ENCODE results near the gene DLG5.

Gene DLG5

DNA sequence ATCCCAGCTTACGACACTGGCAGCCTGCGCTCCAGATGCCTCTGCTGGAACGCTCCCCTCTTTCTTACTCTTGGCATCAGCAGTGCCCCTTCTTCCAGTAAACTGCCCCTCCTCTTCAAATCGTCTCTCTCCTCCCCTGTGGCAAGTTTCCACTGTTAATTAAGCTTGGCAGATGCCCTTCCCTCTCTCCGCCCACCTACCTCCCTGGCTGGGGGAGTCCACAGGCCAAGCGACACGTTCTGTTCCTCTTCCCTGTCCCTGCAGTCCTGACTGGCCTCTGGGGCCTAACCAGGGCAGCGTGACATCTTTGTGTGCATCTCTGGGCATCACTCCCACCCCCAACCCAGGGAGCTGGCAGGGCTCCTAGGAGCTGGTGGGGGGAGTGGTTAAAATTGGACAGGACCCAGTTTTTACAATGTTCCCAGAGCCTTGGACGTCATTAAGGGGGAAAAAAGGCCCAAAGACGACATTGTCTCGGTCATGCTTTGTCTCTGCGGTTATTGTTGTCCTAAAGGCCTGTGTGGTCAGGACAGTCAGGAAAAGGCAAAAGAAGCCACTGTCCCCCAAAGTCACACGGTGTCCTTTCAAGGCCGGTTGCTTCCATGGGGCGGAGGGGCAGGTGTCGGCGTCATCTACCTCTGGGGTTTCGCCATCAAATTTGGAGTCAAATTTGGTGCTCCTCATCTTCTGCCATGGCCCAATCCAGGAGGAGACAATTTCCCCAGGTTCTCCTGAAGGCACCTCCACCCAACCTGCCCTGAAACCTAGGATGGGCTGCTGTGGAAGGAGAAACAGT is 54.2 kb downstream of the DLG5 start:
- no peak for DNase-seq (ENCODE audit: low read depth in 2 of 2, low spot score in 1 of 2)

DNA sequence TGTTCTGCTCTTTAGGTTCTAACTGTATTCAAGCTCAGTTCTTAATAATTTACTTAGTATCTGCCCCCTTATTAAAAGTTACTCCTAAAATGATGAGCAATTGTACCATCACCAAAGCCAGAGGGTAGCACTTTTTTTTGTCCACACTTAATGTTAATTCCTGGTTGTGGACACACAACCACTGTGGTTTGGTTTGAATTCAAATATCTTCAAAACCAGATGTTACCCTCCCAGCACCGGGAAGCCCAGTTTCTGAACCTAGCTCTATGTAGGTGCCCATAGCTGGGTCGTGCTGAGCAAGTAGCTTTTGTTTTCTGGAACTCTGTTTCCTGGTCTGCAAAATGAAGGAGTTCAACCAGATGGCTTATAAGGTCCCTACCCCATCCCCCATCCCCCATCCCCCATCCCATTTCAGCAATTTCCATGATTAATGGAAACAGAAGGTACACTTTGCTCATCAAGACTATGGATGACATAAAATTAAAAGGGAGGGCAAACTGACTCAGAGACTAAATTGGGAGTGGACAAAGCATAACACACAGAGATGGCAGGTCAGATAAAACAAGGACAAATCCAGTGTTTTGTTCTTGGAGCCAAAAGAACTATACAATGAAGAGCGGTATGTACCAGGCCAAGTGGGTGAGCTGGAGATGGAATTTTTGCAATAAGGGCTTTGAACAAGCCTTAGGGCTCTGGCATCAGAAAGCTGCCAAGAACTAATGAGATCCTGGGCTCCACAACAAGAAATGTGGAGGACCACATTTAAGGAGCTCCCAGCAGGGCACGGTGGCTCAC is 56.7 kb downstream of the DLG5 start:
- no peak for DNase-seq (ENCODE audit: low read depth in 2 of 2, low spot score in 1 of 2)

DNA sequence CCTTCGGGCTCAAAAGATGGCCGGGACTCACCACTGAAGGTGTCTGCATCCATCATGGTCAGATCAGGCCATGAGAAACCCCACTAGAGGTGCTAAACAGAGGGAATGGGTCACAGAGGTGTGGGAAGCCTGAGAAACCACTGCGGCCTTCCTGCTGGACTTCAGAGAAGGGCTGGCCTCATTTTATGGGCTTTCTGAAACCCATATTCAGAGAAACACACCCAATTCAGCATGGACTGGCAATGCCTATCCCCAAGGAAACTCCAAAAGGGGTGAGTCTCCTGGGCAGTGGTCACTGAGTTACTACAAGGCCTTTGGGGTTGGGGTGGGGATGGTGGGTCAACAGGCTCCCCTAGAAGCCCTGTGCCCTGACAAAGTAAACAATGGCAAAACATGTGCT is 58.0 kb downstream of the DLG5 start:
- DNase-seq (ENCODE audit: low read depth in 2 of 2, low spot score in 1 of 2), result no peak

DNA sequence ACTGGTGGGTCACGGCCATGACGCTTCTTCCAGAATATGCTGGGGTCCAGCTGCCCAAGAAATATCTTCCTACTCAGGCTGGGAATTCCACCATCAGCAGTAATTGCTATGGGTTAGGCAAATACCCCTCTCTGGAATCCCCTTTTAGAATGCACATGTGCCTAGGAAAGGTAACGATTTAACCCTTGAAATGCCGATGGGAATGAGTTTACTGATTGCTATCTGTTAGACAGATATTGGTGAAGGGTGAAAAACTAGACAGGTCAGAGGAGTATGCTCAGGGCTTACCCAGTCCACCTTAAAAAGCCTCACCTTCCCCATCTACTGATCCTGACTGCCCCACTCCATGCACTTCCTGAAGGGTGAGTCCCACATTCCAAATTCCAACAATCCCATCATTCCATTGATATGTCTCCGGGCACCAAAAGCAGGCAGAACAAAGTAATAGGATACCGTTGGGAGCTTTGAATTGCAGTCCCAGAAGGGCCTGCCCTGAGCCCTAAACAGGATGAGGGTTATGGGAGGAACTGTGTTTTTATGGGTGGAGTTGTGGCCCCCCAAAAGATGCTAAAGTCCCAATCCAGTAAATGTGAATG is 59.3 kb downstream of the DLG5 start:
- DNase-seq (ENCODE audit: low read depth in 2 of 2, low spot score in 1 of 2), result no peak

DNA sequence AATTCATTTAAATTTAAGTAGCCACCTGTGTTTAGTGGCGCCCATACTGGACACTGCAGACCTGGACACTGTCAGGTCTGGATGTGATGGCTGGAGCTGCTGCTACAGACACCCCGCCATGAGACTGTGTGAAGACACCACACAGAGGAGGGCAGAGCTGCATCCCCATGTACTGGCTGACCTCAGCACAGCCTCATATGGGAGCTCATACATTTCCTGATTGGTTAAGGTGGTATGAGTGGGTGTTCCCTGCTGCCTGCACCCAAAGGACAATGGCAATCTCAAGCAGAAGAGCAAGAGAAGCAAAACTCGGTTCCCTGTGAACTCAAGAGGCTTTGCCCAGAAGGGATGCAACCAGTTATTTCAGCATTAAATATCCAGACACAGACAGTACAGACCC is 60.0 kb downstream of the DLG5 start:
- no peak for DNase-seq (ENCODE audit: low read depth in 2 of 2, low spot score in 1 of 2)

DNA sequence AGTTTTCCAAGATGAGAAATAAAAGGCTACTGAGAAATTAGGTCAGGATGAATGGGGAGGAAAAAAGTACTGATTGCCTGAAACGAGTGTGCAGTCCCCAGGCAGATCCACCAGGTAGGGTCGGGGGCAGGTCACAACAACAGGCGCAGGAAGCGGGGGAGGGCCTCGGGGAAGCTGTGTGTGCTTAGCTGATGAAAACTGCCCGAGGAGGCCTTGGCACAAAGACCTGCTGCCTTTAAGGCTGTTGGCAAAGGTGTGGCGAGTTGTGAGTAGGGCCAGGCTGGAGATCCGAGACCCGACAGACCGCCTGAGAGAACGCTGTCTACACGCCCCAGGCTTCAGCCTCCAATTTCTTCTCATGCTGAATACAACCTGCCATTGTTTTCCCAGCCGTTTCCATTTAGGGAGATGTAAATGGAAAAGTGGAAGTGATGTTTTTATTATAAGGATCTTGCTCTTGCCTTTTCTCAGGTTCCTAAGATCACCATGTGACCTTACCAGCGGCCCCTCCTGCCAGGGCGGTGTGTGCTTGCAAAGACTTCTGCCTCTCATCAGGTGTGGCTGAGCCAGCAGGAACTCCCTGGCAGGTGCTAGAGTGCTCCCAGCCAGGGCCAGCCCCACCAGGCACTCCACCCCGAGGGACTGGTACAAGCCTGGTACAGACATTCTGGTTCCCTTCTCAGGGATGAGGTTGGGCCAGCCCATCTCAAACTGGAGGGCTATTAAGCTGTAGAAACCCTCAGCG is 60.8 kb downstream of the DLG5 start:
- no peak for DNase-seq (ENCODE audit: low read depth in 2 of 2, low spot score in 1 of 2)

DNA sequence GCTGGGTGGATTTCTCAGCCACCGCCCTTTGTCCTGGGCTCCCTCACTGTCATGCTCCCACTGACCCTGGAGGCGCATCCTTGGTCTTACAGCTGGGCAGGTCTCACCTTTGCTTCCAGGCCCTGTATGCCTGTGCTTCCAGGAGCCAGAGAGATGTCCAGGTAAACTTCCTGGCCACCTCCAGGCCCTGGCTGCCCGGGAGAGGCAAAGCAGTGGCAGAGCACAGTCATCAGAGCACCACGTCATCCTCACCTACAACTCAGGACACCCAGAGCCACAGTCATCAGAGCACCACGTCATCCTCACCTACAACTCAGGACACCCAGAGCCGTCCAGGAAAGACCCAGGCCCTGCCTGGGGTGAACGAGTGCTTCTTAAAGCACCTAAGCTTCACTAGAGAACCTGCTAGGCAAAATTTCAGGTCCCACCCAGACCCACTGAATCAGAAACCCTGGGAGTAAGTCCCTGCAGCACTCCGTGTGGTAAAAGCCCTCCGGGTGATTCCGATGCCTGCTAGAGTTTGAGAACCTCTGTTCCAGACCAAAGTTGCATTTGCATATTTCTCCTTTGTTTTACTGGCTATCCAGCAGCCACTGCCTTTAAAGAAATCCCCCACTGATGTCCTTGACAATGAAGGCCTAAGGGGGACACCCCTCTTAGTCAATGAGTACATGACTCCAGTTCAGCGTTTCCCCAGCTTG is 62.3 kb downstream of the DLG5 start:
- DNase-seq (ENCODE audit: low read depth in 2 of 2, low spot score in 1 of 2), result no peak

DNA sequence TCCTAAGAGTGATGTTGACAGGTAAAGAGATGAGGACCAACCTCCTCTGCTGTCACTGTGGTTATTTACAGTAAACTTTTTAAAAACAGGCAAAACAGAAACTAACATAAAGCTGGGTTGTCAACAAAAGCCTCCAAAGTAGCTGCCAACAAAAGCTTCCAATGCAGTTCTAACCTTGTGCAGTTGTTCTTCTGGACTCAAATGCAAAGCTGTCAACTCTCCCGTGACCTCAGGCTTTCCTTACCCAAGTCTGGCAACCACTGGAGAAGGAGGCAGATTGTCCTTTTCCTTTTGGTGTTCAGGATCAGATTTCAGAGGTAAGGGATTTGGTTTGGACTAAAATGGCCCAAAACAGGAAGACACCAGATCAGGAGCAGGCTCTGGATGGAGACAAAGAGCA is 63.1 kb downstream of the DLG5 start:
- DNase-seq (ENCODE audit: low read depth in 2 of 2, low spot score in 1 of 2), result no peak

DNA sequence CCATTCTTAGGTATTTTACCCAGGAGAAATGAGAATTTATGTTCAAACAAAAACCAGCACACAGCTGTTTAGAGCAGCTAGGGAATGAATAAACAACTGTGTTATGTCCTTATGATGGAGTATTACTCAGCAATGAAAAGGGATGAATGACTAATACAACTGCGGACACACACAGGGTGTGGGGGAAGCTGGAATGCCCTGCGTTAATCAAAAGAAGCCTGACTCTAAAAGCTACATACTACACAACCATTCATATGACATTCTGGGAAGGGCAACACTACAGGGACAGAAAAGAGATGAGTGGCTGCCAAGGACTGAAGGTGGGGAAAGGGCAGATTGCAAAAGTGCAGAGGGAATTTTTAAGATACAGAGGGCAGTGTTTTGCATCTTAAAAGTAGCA is 64.0 kb downstream of the DLG5 start:
- no peak for DNase-seq (ENCODE audit: low read depth in 2 of 2, low spot score in 1 of 2)

DNA sequence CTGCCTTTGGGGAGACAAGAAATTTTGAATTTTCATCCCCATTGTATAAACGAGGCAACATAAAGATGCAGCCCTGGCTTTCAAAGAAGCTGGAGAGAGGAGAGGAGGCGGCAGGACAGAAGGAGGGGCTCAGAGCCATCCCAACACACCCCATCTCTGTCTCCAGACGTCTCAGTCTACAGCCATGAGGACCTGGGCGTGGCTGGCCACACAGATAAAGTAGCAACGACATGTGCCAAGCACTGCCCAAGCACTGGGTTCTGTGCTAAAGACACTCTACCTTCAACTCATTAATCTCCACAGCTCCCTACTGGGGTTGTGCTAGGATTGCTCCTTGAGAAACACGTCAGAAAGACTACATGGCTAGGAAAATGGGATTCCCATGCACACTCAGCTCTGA is 65.2 kb downstream of the DLG5 start:
- DNase-seq (ENCODE audit: low read depth in 2 of 2, low spot score in 1 of 2), result no peak

DNA sequence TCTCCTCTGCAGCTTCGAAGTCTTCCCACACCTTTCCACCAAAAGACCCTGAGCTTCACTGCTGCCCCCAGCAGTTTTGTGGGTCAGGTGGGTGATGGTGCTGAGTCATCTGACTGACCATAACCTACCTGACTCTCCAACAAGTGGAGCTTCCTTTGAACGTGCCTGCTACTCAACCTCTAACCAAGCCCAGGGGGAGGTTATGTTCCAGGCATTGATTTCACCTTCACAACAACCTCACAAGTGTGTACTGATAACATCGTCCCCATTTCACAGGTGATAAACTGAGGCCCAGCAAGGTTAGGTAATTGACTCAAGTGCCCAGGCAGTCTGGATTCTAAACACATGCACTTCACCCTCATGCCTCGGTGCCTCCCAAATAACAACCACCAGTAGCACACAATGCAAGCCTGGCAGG is 66.7 kb downstream of the DLG5 start:
- no peak for DNase-seq (ENCODE audit: low read depth in 2 of 2, low spot score in 1 of 2)

DNA sequence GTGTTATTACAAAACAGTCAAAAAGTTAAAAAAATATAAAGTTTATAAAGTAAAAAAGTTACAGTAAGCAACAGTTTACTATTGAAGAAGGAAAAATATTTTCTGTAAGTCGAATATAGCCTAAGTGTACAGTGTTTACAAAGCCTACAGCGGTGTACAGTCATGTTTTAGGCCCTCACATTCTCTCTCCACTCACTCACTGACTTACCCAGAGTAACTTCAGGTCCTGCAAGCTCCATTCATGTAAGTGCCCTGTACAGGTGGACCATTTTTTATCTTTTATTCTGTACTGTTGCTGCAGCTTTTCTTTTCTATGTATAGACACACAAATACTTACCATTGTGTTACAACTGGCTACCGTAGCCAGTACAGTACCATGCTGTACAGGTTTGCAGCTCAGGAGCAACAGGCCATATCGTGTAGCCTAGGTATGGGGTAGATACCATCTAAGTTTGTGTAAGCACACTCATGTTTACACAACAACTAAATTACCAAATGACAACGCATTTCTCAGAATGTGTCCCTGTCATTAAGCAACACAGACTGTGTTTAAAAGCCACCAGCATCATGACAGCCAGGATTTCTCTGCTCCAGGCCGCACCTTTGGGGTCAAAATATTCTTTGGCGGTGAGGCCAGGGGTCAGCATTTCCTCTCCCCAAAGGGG is 67.2 kb downstream of the DLG5 start:
- no peak for DNase-seq (ENCODE audit: low read depth in 2 of 2, low spot score in 1 of 2)

DNA sequence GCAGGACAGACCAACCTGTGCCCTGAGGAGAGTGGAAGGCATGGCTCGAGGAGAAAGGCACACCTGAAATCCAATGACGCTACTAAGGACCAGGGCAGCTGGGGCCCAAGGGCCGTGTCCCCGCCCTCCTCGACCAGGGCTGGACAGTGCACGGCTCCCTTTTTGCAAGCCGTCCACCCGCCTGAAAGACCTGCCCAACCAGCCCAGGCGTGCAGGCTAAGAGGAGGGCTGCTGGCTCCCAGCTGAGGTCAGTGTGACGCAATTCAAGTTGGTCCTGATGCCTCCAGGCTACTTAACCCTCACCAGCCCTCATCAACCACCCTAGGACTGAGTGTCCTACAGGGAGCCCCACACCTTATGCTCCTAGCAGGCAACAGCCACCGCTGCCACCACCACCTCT is 69.3 kb downstream of the DLG5 start:
- no peak for DNase-seq (ENCODE audit: low read depth in 2 of 2, low spot score in 1 of 2)

DNA sequence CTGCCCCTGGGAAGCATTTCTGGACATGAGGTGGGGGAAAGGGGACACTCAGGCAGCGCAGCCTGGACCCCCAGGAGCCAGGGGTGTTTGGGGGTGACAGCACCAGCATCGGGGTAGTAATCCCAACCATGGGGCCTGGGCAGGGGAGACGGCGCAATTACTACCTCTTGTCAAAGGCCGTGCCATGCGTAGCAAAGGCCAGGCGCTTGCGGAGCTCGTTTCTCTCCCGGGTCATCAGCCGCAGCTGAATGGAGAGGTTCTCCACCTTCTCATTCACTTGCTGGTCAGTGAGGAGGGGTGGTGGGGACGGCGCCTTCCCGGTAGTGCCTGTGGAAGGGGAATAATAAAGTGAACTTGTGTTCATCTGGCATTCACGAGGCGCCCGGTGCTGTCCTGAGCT is 70.0 kb downstream of the DLG5 start:
- DNase-seq (ENCODE audit: low read depth in 2 of 2, low spot score in 1 of 2), result no peak

DNA sequence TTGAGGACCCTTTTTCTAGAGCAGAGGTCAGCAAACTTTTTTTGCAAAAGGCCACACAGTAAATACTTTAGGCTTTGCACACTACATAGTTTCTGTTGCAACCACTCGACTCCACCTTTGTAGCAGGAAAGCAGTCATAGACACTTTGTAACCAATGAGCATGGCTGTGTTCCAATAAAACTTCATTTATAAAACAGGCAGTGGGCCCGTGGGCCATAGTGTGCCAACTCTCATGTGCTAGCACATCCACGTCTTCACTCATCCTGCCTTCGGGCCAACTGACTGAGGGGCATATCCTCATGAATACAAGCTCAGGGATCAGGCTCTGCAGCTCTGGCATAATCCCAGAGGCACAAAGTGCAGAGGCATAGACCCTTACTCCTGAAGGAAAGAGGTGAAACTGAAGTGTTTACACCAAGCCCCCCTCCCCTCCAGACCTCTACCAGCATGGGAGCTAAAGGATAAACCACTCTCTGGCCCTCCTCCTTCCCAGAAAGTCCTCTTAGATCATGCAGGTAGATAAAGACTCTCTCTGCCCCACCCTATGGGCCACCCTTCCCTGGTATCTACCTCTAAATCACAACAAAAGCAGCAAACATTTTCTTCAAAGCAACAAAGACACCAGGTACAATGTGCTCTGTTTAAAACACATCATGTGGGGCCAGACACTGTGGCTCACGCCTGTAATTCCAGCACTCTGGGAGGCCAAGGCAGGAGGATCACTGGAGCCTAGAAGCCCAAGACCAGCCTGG is 71.0 kb downstream of the DLG5 start:
- DNase-seq (ENCODE audit: low read depth in 2 of 2, low spot score in 1 of 2), result no peak

DNA sequence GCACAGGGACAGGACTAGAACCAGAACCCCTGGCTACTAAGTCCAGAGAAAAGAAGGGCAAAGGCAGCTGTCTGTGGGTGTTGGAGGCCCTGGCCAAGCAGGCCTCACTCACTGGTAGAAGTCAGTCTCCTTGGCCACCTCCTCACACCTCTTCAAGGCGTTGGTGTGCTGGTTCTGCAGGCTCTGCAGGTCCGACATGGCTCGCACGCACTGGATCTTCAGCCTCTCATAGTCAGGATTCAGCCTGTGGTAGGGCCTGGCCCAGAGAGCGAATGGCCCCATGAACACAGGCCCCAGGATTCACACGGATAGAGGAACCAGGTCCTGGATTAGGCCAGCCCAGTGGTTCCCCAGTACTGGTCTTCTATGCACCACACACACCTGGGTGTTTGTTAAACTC is 72.4 kb downstream of the DLG5 start:
- DNase-seq (ENCODE audit: low read depth in 2 of 2, low spot score in 1 of 2), result no peak

DNA sequence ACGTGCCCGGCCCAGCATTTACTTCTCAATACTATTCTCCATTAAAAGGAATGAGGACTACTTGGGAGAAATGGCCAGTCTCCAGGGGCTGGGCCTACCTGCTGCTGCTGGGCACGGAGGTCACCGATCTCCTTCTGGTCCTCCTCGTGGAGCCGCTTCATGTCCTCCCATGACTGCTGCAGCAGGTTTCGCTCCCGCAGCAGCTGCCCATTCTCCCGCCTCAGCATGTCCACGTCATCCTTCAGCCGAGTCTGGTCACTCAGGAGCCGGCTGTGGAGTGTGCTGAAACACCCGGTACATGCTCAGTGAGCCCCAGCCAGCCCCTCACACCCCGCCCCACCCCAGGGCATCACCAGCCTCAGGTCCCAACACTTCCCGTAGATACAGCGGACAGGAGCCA is 73.3 kb downstream of the DLG5 start:
- no peak for DNase-seq (ENCODE audit: low read depth in 2 of 2, low spot score in 1 of 2)

DNA sequence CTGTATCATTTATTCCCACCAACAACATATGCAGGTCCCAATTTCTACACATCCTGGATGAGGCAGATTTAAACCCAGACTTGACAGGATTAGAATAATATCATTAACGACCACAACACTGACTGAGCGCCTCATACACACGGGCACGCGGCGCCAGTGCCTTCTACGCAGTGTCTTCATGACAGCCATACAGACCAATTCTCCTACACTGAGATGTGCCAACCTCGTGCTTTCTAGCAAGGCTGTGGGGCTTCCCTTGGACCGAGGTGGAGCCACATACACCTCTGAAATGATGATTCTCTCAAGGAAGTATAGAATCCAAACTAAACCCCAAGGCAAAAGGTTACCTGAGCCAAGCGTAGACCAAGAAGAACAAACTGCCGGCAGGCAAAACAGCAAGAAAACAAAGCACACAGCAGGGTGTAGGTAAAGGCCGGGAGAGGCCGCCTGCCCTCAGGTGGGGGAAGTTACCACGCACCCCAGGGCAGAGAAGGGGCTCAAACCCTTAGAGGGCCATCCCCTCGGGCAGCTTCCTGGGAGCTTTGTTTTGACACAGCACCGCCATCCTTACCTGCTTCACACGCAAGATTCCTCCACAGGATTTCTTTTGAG is 75.8 kb downstream of the DLG5 start:
- no peak for DNase-seq (ENCODE audit: low read depth in 2 of 2, low spot score in 1 of 2)

DNA sequence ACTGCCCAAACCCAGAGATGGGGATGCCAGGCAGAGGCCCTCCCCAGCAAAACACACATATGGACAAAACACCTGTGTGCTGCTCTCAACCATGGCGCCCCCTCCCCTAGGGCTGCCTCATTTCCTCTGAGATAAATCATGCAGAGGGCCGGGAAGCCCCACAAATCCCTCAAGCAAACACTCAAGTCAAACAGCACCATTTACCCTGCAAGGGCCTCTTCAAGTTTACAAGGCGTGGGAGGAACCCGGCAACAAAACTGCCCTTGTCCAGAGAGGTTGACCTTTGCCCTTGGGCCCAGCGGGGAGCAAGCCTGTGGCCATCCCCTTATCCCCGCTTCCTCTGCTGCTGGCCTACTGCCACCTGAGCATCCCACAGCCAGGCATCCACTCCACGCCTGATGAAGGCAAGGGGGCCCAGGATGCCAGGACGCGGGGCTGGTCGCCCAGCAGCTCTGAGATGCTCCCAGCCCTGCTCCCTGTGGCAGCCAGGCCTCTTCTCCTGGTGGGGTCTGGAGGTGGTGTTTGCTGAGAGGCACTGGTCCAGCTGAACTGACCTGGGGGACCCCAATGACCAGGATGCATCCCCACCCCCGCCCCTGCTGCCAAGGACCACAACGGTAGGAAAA is 77.4 kb downstream of the DLG5 start:
- no peak for DNase-seq (ENCODE audit: low read depth in 2 of 2, low spot score in 1 of 2)
